ENCODE data around the gene DNAAF3. TPM values are rescaled to one million over a fixed set of nuclear protein-coding genes. Genes with fewer than 3 reads are reported as not detected.
A peak's percentile ranks its signal among the peaks of the same experiment; 100 is the strongest.

DNAAF3 gene
- total and polyA plus RNA-seq, 4 experiments from 2014 or later: 0.93 TPM; not detected in 3

DNA sequence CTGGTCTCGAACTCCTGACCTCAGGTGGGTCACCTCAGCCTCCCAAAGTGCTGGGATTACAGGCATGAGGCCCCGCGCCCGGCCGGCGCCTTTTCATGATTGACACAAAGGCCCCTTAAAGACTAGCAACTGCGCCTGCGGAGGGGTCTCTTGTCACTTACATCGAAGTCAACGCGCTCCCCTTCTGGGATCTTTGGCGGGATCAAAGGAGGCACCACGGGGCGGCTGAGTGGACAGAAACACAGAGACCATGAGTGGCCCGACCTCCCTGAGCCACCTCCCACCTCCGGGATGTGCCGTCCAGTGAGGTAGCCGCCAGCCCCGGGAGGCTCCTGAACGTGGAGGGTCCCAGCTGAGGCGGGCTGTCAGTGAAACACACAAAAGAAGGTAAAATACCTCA is 24.7 kb downstream of the DNAAF3 start:
- ChIA-PET POLR2A (ENCODE audit: partially characterized antibody) (interaction anchor here (1.1 to 1.9 kb wide), 4 partner anchors 10 to 362 kb away, joined by 3 to 6 read pairs (median 3); partner anchors contain the start of gene TMEM238), CTCF (ENCODE audit: partially characterized antibody) (interaction anchor here (0.7 to 6.1 kb wide), 28 partner anchors 10 to 661 kb away, joined by 3 to 111 read pairs (median 5); partner anchors contain the start of genes DNAAF3, ISOC2 and TMEM238)
- H3K36me3 Mint-ChIP-seq: no peaks in the 10 kb centered on the region
- Histone ChIP-seq H3K4me1 (ENCODE audit: insufficient read depth, low read length) (peaks cover 3% of the 10 kb centered on the region), H3K36me3 (ENCODE audit: insufficient read depth, low read length) (no peaks in the 10 kb centered on the region), H3K27me3 (ENCODE audit: insufficient read depth, low read length) (peaks cover 18% of the 10 kb centered on the region), H3K4me3 (ENCODE audit: low read length in 2 of 2) (no peak overlapping the region), H3K9me3 (ENCODE audit: control insufficient read depth in 1 of 2, low read length in 2 of 2) (no peaks in the 10 kb centered on the region), H3K27ac (ENCODE audit: low read depth, low read length) (no peak overlapping the region)
- no peak overlapping the region for H3K4me3 Mint-ChIP-seq
- no peak for DNase-seq
- no peak overlapping the region for H3K27ac Mint-ChIP-seq
- H3K4me1 Mint-ChIP-seq: peaks cover 3 to 6% (median 4%) of the 10 kb centered on the region in 4 donors
- H3K27me3 Mint-ChIP-seq: peaks cover 34% of the 10 kb centered on the region in 2 donors
- intact Hi-C loops (cut with micrococcal nuclease): loop anchor here (1.0 to 2.0 kb wide), 3 partner anchors 19 to 489 kb away; no protein-coding TSS in a partner anchor
- H3K9me3 Mint-ChIP-seq: no peaks in the 10 kb centered on the region

GRCh38 chr19:55137915-55138314 is 28.5 kb downstream of the DNAAF3 start:
- Histone ChIP-seq H3K36me3 (ENCODE audit: insufficient read depth, low read length) (no peaks in the 10 kb centered on the region), H3K9me3 (ENCODE audit: control insufficient read depth in 1 of 2, low read length in 2 of 2) (no peaks in the 10 kb centered on the region), H3K4me1 (ENCODE audit: insufficient read depth, low read length) (no peaks in the 10 kb centered on the region), H3K4me3 (ENCODE audit: low read length in 2 of 2) (no peak overlapping the region), H3K27ac (ENCODE audit: low read depth, low read length) (no peak overlapping the region), H3K27me3 (ENCODE audit: insufficient read depth, low read length) (peaks cover 4% of the 10 kb centered on the region)
- intact Hi-C loops (cut with micrococcal nuclease): no loop called here
- Mint-ChIP-seq H3K4me1 (peaks cover 0 to 4% (median 2%) of the 10 kb centered on the region in 4 donors), H3K27ac (no peak overlapping the region), H3K27me3 (peaks cover 17 to 18% of the 10 kb centered on the region in 2 donors), H3K36me3 (no peaks in the 10 kb centered on the region), H3K9me3 (no peaks in the 10 kb centered on the region), H3K4me3 (no peak overlapping the region)
- CTCF ChIA-PET (ENCODE audit: partially characterized antibody): no interaction called here
- no peak for DNase-seq
- POLR2A ChIA-PET (ENCODE audit: partially characterized antibody): no interaction called here

- Mint-ChIP-seq H3K4me3 (no peak overlapping the region), H3K9me3 (no peaks in the 10 kb centered on the region), H3K27ac (no peak overlapping the region), H3K27me3 (peaks cover 22 to 26% of the 10 kb centered on the region in 2 donors), H3K4me1 (peaks cover 0 to 4% (median 2%) of the 10 kb centered on the region in 4 donors), H3K36me3 (no peaks in the 10 kb centered on the region)
- no peak overlapping the region for H3K4me3 ChIP-seq (ENCODE audit: low read length in 2 of 2)
- no peaks in the 10 kb centered on the region for H3K4me1 ChIP-seq (ENCODE audit: insufficient read depth, low read length)
- ChIA-PET POLR2A (ENCODE audit: partially characterized antibody) (no interaction called here), CTCF (ENCODE audit: partially characterized antibody) (interaction anchor here (1.3 kb wide), 1 partner anchor 282 kb away, joined by 3 read pairs; no protein-coding TSS in a partner anchor)
- H3K27me3 ChIP-seq (ENCODE audit: insufficient read depth, low read length): peaks cover 6% of the 10 kb centered on the region
- intact Hi-C loops (cut with micrococcal nuclease): no loop called here
- DNase-seq: no peak
- no peak overlapping the region for H3K27ac ChIP-seq (ENCODE audit: low read depth, low read length)
- H3K9me3 ChIP-seq (ENCODE audit: control insufficient read depth in 1 of 2, low read length in 2 of 2): no peaks in the 10 kb centered on the region
- H3K36me3 ChIP-seq (ENCODE audit: insufficient read depth, low read length): no peaks in the 10 kb centered on the region
These were observed 29.9 kb downstream of the DNAAF3 start for GRCh38 chr19:55136399-55137102.

GRCh38 chr19:55134736-55135135 is 31.7 kb downstream of the DNAAF3 start:
- no peak overlapping the region for H3K4me3 Mint-ChIP-seq
- intact Hi-C loops (cut with micrococcal nuclease): no loop called here
- ChIA-PET CTCF (ENCODE audit: partially characterized antibody) (no interaction called here), POLR2A (ENCODE audit: partially characterized antibody) (no interaction called here)
- H3K4me1 Mint-ChIP-seq: no peaks in the 10 kb centered on the region
- H3K27me3 Mint-ChIP-seq: peaks cover 28 to 31% of the 10 kb centered on the region in 2 donors
- H3K9me3 Mint-ChIP-seq: peaks cover 0 to 1% (median 0%) of the 10 kb centered on the region in 8 donors
- Histone ChIP-seq H3K27me3 (ENCODE audit: insufficient read depth, low read length) (peaks cover 13% of the 10 kb centered on the region), H3K36me3 (ENCODE audit: insufficient read depth, low read length) (no peaks in the 10 kb centered on the region), H3K27ac (ENCODE audit: low read depth, low read length) (no peak overlapping the region), H3K4me1 (ENCODE audit: insufficient read depth, low read length) (no peaks in the 10 kb centered on the region), H3K9me3 (ENCODE audit: control insufficient read depth in 1 of 2, low read length in 2 of 2) (no peaks in the 10 kb centered on the region), H3K4me3 (ENCODE audit: low read length in 2 of 2) (no peak overlapping the region)
- DNase-seq: no peak
- no peak overlapping the region for H3K27ac Mint-ChIP-seq
- H3K36me3 Mint-ChIP-seq: no peaks in the 10 kb centered on the region

- no peaks in the 10 kb centered on the region for H3K9me3 ChIP-seq (ENCODE audit: control insufficient read depth in 1 of 2, low read length in 2 of 2)
- no peaks in the 10 kb centered on the region for H3K4me1 Mint-ChIP-seq
- peaks cover 28 to 38% of the 10 kb centered on the region in 2 donors for H3K27me3 Mint-ChIP-seq
- no peak overlapping the region for H3K4me3 Mint-ChIP-seq
- H3K36me3 Mint-ChIP-seq: no peaks in the 10 kb centered on the region
- H3K27me3 ChIP-seq (ENCODE audit: insufficient read depth, low read length): peaks cover 13% of the 10 kb centered on the region
- CTCF ChIA-PET (ENCODE audit: partially characterized antibody): interaction anchor here (0.7 kb wide), 1 partner anchor 451 kb away, joined by 3 read pairs; no protein-coding TSS in a partner anchor
- H3K27ac ChIP-seq (ENCODE audit: low read depth, low read length): no peak overlapping the region
- no peak overlapping the region for H3K4me3 ChIP-seq (ENCODE audit: low read length in 2 of 2)
- H3K36me3 ChIP-seq (ENCODE audit: insufficient read depth, low read length): no peaks in the 10 kb centered on the region
- intact Hi-C loops (cut with micrococcal nuclease): no loop called here
- H3K27ac Mint-ChIP-seq: no peak overlapping the region
- no peaks in the 10 kb centered on the region for H3K4me1 ChIP-seq (ENCODE audit: insufficient read depth, low read length)
- H3K9me3 Mint-ChIP-seq: peaks cover 0 to 1% (median 0%) of the 10 kb centered on the region in 8 donors
- POLR2A ChIA-PET (ENCODE audit: partially characterized antibody): no interaction called here
- no peak for DNase-seq
These were observed 32.6 kb downstream of the DNAAF3 start for GRCh38 chr19:55133639-55134444.

GRCh38 chr19:55132453-55133129 is 33.8 kb downstream of the DNAAF3 start:
- H3K4me3 Mint-ChIP-seq: no peak overlapping the region
- Histone ChIP-seq H3K4me3 (ENCODE audit: low read length in 2 of 2) (no peak overlapping the region), H3K27ac (ENCODE audit: low read depth, low read length) (no peak overlapping the region), H3K4me1 (ENCODE audit: insufficient read depth, low read length) (no peaks in the 10 kb centered on the region), H3K36me3 (ENCODE audit: insufficient read depth, low read length) (no peaks in the 10 kb centered on the region), H3K27me3 (ENCODE audit: insufficient read depth, low read length) (peaks cover 13% of the 10 kb centered on the region), H3K9me3 (ENCODE audit: control insufficient read depth in 1 of 2, low read length in 2 of 2) (no peaks in the 10 kb centered on the region)
- H3K9me3 Mint-ChIP-seq: peaks cover 0 to 1% (median 0%) of the 10 kb centered on the region in 8 donors
- no peaks in the 10 kb centered on the region for H3K4me1 Mint-ChIP-seq
- ChIA-PET CTCF (ENCODE audit: partially characterized antibody) (interaction anchor here (0.7 kb wide), 1 partner anchor 452 kb away, joined by 3 read pairs; no protein-coding TSS in a partner anchor), POLR2A (ENCODE audit: partially characterized antibody) (no interaction called here)
- peaks cover 32 to 46% of the 10 kb centered on the region in 2 donors for H3K27me3 Mint-ChIP-seq
- H3K27ac Mint-ChIP-seq: no peak overlapping the region
- intact Hi-C loops (cut with micrococcal nuclease): no loop called here
- DNase-seq: no peak
- no peaks in the 10 kb centered on the region for H3K36me3 Mint-ChIP-seq

GRCh38 chr19:55131421-55131820 is 35.0 kb downstream of the DNAAF3 start:
- Mint-ChIP-seq H3K27me3 (peaks cover 38 to 54% of the 10 kb centered on the region in 2 donors), H3K4me1 (no peaks in the 10 kb centered on the region), H3K9me3 (peaks cover 0 to 1% (median 0%) of the 10 kb centered on the region in 8 donors), H3K4me3 (no peak overlapping the region), H3K27ac (peak overlapping the region in 1 of 7 donors; percentile 66), H3K36me3 (no peaks in the 10 kb centered on the region)
- intact Hi-C loops (cut with micrococcal nuclease): no loop called here
- no peak for DNase-seq
- ChIA-PET POLR2A (ENCODE audit: partially characterized antibody) (no interaction called here), CTCF (ENCODE audit: partially characterized antibody) (no interaction called here)
- H3K4me3 ChIP-seq (ENCODE audit: low read length in 2 of 2): no peak overlapping the region
- no peaks in the 10 kb centered on the region for H3K4me1 ChIP-seq (ENCODE audit: insufficient read depth, low read length)
- no peaks in the 10 kb centered on the region for H3K36me3 ChIP-seq (ENCODE audit: insufficient read depth, low read length)
- H3K27ac ChIP-seq (ENCODE audit: low read depth, low read length): no peak overlapping the region
- peaks cover 13% of the 10 kb centered on the region for H3K27me3 ChIP-seq (ENCODE audit: insufficient read depth, low read length)
- no peaks in the 10 kb centered on the region for H3K9me3 ChIP-seq (ENCODE audit: control insufficient read depth in 1 of 2, low read length in 2 of 2)
